ENCODE data around the gene MFNG.
"Not testable (repeated sequence)": the region's sequence is repeated elsewhere in the genome, so short reads cannot be mapped to it uniquely, and the experiment has no call there.

Gene MFNG

GRCh38 chr22:37486224-37486845 lies at the start of gene MFNG:
Gene MFNG, minus strand, starts transcription at chr22:37486384. Its CDS starts 207 bp downstream, at chr22:37486177.
- no peak for DNase-seq

- no peak for DNase-seq
Measured at GRCh38 chr22:37535159-37535558, 49.0 kb upstream of the MFNG start.

GRCh38 chr22:37534445-37534844 lies 48.3 kb upstream of the MFNG start:
- no peak for DNase-seq

- DNase-seq = peak; percentile 65
Measured at GRCh38 chr22:37533995-37534394, 47.8 kb upstream of the MFNG start.

GRCh38 chr22:37529652-37530345 lies 43.6 kb upstream of the MFNG start:
- no peak for DNase-seq

GRCh38 chr22:37527952-37528351 lies 41.8 kb upstream of the MFNG start:
- not testable (repeated sequence) for DNase-seq

- not testable (repeated sequence) for DNase-seq
Measured at GRCh38 chr22:37527081-37527752, 41.0 kb upstream of the MFNG start.

- DNase-seq = peak; percentile 65
Measured at GRCh38 chr22:37526376-37526775, 40.2 kb upstream of the MFNG start.

GRCh38 chr22:37525746-37526350 lies 39.7 kb upstream of the MFNG start:
- DNase-seq = no peak

- peak; percentile 87 for DNase-seq
Measured at GRCh38 chr22:37525073-37525745, 39.0 kb upstream of the MFNG start.

GRCh38 chr22:37522482-37522881 lies 36.3 kb upstream of the MFNG start:
- DNase-seq = no peak

GRCh38 chr22:37521236-37521739 lies 35.1 kb upstream of the MFNG start:
- DNase-seq = no peak

GRCh38 chr22:37520776-37521191 lies 34.6 kb upstream of the MFNG start:
- no peak for DNase-seq

- DNase-seq = peak; percentile 14
Measured at GRCh38 chr22:37519268-37520195, 33.3 kb upstream of the MFNG start, which contains the start of gene CARD10. Gene CARD10, minus strand, starts transcription at chr22:37519415. Its CDS starts 215 bp downstream, at chr22:37519200.

- DNase-seq = no peak
Measured at GRCh38 chr22:37518509-37519267, 32.5 kb upstream of the MFNG start.

- DNase-seq = no peak
Measured at GRCh38 chr22:37517826-37518450, 31.8 kb upstream of the MFNG start.

- DNase-seq = no peak
Measured at GRCh38 chr22:37516456-37516855, 30.3 kb upstream of the MFNG start.

- no peak for DNase-seq
Measured at GRCh38 chr22:37515901-37516300, 29.7 kb upstream of the MFNG start.

- DNase-seq = no peak
Measured at GRCh38 chr22:37514526-37515051, 28.4 kb upstream of the MFNG start.
